KMS-11 (cell line): ENCODE data around the gene FAF2.
A peak's percentile ranks its signal among the peaks of the same experiment; 100 is the strongest.

Experiments used
- H2AFZ ChIP-seq: fragments of 200-600 bp; sonication (generic); 2 replicates; pipeline ENCODE4 v1.6.1; 2016; ENCODE audit warnings: antibody characterized with exemption, mixed run types, low read depth
- H3K27ac ChIP-seq: fragments of 200-600 bp; sonication (generic); 2 replicates; pipeline ENCODE4 v1.6.1; 2016; ENCODE audit warnings: mild to moderate bottlenecking, mixed run types
- H3K27me3 ChIP-seq: fragments of 200-600 bp; sonication (generic); 2 replicates; pipeline ENCODE4 v1.6.1; 2017; ENCODE audit warnings: mild to moderate bottlenecking, low read depth, mixed run types, moderate library complexity; ENCODE audit not compliant: insufficient read depth
- H3K36me3 ChIP-seq: fragments of 200-600 bp; sonication (generic); 2 replicates; pipeline ENCODE4 v1.6.1; 2017; ENCODE audit warnings: mild to moderate bottlenecking, mixed run types; ENCODE audit not compliant: insufficient read depth
- H3K4me1 ChIP-seq: fragments of 200-600 bp; sonication (generic); 2 replicates; pipeline ENCODE4 v1.6.1; 2016; ENCODE audit warnings: mild to moderate bottlenecking, low read depth, mixed run types; ENCODE audit not compliant: poor library complexity, severe bottlenecking
- H3K4me2 ChIP-seq: fragments of 200-600 bp; sonication (generic); 2 replicates; pipeline ENCODE4 v1.7.0; 2016; ENCODE audit warnings: mild to moderate bottlenecking, mixed run types
- H3K4me3 ChIP-seq: fragments of 200-600 bp; sonication (generic); IDR thresholded peaks from 2 replicates; pipeline ENCODE4 v1.6.1; 2017; ENCODE audit warnings: low read depth, low read length, mixed read lengths; ENCODE audit not compliant: insufficient read depth
- H3K79me2 ChIP-seq: fragments of 200-600 bp; sonication (generic); 2 replicates; pipeline ENCODE4 v1.6.1; 2016; ENCODE audit warnings: low read depth, mixed run types; ENCODE audit not compliant: insufficient read depth
- H3K9ac ChIP-seq: fragments of 200-600 bp; sonication (generic); 2 replicates; pipeline ENCODE4 v1.6.1; 2016; ENCODE audit warnings: mild to moderate bottlenecking, mixed run types
- H4K20me1 ChIP-seq: fragments of 200-600 bp; sonication (generic); 2 replicates; pipeline ENCODE4 v1.6.1; 2016; ENCODE audit warnings: mild to moderate bottlenecking, mixed run types; ENCODE audit not compliant: insufficient read depth
- CTCF ChIP-seq: fragments of 200-600 bp; sonication (generic); conservative IDR thresholded peaks from 2 replicates; pipeline ENCODE4 v1.6.1; 2017; ENCODE audit warnings: low read depth, mild to moderate bottlenecking, antibody characterized with exemption, low read length, moderate library complexity, mixed read lengths

The FAF2 gene

GRCh38 chr5:176532795-176533194 lies 84.6 kb downstream of the FAF2 start:
- Histone ChIP-seq H3K36me3 (no peaks in the 10 kb centered on the region), H3K27ac (no peak overlapping the region), H3K9ac (no peak overlapping the region), H3K4me1 (peaks cover 23% of the 10 kb centered on the region), H3K27me3 (no peaks in the 10 kb centered on the region), H4K20me1 (no peaks in the 10 kb centered on the region), H3K79me2 (peaks cover 40% of the 10 kb centered on the region), H3K4me2 (no peak overlapping the region), H3K4me3 (no peak overlapping the region), H2AFZ (no peak overlapping the region)
- TF ChIP-seq CTCF, result no peak

GRCh38 chr5:176533390-176533789 lies 85.2 kb downstream of the FAF2 start:
- H3K9ac ChIP-seq, result no peak overlapping the region
- no peak overlapping the region for H3K4me3 ChIP-seq
- no peaks in the 10 kb centered on the region for H3K27me3 ChIP-seq
- peaks cover 23% of the 10 kb centered on the region for H3K4me1 ChIP-seq
- H4K20me1 ChIP-seq, result no peaks in the 10 kb centered on the region
- H3K27ac ChIP-seq, result peak overlapping the region; percentile 84; the same call in 1 of the 2 replicates
- H3K36me3 ChIP-seq, result no peaks in the 10 kb centered on the region
- H3K4me2 ChIP-seq, result no peak overlapping the region
- no peak for TF ChIP-seq CTCF
- H2AFZ ChIP-seq, result no peak overlapping the region
- peaks cover 40% of the 10 kb centered on the region for H3K79me2 ChIP-seq

- no peak for TF ChIP-seq CTCF
- Histone ChIP-seq H2AFZ (no peak overlapping the region), H3K36me3 (no peaks in the 10 kb centered on the region), H3K4me2 (peak overlapping the region; percentile 60; the same call in 1 of the 2 replicates), H3K9ac (no peak overlapping the region), H4K20me1 (no peaks in the 10 kb centered on the region), H3K79me2 (peaks cover 40% of the 10 kb centered on the region), H3K27ac (peak overlapping the region; percentile 84; the same call in 1 of the 2 replicates), H3K27me3 (no peaks in the 10 kb centered on the region), H3K4me1 (peaks cover 23% of the 10 kb centered on the region), H3K4me3 (no peak overlapping the region)
Observed at GRCh38 chr5:176533894-176534611, 85.9 kb downstream of the FAF2 start.

DNA sequence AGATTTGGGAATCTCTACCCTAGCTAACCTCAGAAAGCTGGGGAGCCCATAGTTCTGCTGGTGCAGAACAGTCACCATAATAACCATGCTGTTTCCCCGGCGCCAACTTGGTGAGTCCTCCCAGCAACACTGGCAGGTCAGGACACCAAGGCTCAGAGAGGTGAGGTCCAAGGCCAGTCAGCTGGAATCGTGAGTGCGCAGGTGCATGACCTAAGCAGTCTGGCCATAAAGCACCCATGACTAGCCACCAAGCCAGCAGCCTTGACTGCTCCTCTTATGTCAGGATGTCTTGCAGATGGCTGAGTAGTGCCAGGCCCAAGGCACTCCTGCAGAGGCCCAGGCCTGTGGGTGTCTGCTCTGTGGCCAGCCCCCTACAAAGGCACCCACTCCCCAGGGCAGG lies 86.5 kb downstream of the FAF2 start:
- H3K36me3 ChIP-seq, result no peaks in the 10 kb centered on the region
- TF ChIP-seq CTCF, result no peak
- peaks cover 23% of the 10 kb centered on the region for H3K4me1 ChIP-seq

More for the DNA sequence above, 86.5 kb downstream of the FAF2 start:
- no peaks in the 10 kb centered on the region for H4K20me1 ChIP-seq
- no peaks in the 10 kb centered on the region for H3K27me3 ChIP-seq
- H3K4me2 ChIP-seq, result peak overlapping the region; percentile 60; the same call in 1 of the 2 replicates
- no peak overlapping the region for H3K4me3 ChIP-seq
- no peak overlapping the region for H3K9ac ChIP-seq
- peaks cover 40% of the 10 kb centered on the region for H3K79me2 ChIP-seq
- no peak overlapping the region for H2AFZ ChIP-seq
- H3K27ac ChIP-seq, result peak overlapping the region; percentile 84; the same call in 1 of the 2 replicates
